K562 (cell line): Measurements from ENCODE around the gene PLCB3. TPM values are rescaled to one million over a fixed set of nuclear protein-coding genes. Genes with fewer than 3 reads are reported as not detected.

ENCODE experiments used
- CREB3L1 ChIP-seq: fragments of 450-650 bp; IDR thresholded peaks from 2 replicates; pipeline ENCODE4 v1.6.1; 2014; ENCODE audit warnings: low read depth, mild to moderate bottlenecking, moderate library complexity, borderline replicate concordance
- DDX20 ChIP-seq: fragments of 450-650 bp; IDR thresholded peaks from 2 replicates; pipeline ENCODE4 v1.6.1; 2016; ENCODE audit warnings: missing genetic modification characterization, low read depth, mild to moderate bottlenecking, missing compliant biosample characterization, moderate library complexity
- MYNN ChIP-seq, 2 experiments: sonication (generic); formaldehyde crosslinking in 1 of 2; IDR thresholded peaks; 2 replicates each; pipeline versions ENCODE4 v1.5.0 to v1.6.1; 2016 to 2020; ENCODE audit warnings: antibody characterized with exemption in 1 of 2, missing genetic modification reagents in 1 of 2
- NR2C2 ChIP-seq, 2 experiments: fragments of 200-800 bp in 1 of 2; sonication (Bioruptor generic) in 1 of 2; sonication (generic) in 1 of 2; formaldehyde crosslinking in 1 of 2; IDR thresholded peaks; 2 replicates each; pipeline versions ENCODE4 v1.6.1 to v1.8.0; 2016 to 2022; ENCODE audit warnings: mild to moderate bottlenecking in 1 of 2, missing compliant biosample characterization in 1 of 2, missing genetic modification characterization in 1 of 2, missing genetic modification reagents in 1 of 2
- OTX1 ChIP-seq: fragments of 450-650 bp; formaldehyde crosslinking; IDR thresholded peaks from 2 replicates; pipeline ENCODE4 v1.4.0; 2022; ENCODE audit warnings: mild to moderate bottlenecking
- REST ChIP-seq, 2 experiments: fragments of 450-650 bp; formaldehyde crosslinking in 1 of 2; IDR thresholded peaks; 2 replicates each; pipeline versions ENCODE4 v1.4.0 to v1.6.1; 2014 to 2020; ENCODE audit warnings: mild to moderate bottlenecking in 2 of 2, borderline replicate concordance in 1 of 2, low read depth in 1 of 2
- SIX5 ChIP-seq, 2 experiments: IDR thresholded peaks; 2 replicates each; pipeline ENCODE4 v1.6.1; 2011; ENCODE audit warnings: low read length in 2 of 2, borderline replicate concordance in 1 of 2, low read depth in 1 of 2, mild to moderate bottlenecking in 1 of 2, moderate library complexity in 1 of 2; ENCODE audit not compliant: insufficient read depth in 1 of 2
- TEAD1 ChIP-seq, 2 experiments: fragments of 450-650 bp in 1 of 2; sonication (generic) in 1 of 2; formaldehyde crosslinking; IDR thresholded peaks; 2 replicates each; pipeline versions ENCODE4 v1.4.0 to v1.8.0; 2020 to 2022; ENCODE audit warnings: mild to moderate bottlenecking in 2 of 2, missing genetic modification reagents in 1 of 2
- TRIM25 ChIP-seq: fragments of 450-650 bp; IDR thresholded peaks from 2 replicates; pipeline ENCODE4 v1.7.0; 2016; ENCODE audit warnings: borderline replicate concordance
- USF1 ChIP-seq: sonication (generic); formaldehyde crosslinking; IDR thresholded peaks from 2 replicates; pipeline ENCODE4 v1.9.0; 2022; ENCODE audit warnings: mild to moderate bottlenecking, missing genetic modification reagents
- ZNF175 ChIP-seq: fragments of 200-800 bp; sonication (Bioruptor generic); IDR thresholded peaks from 2 replicates; pipeline ENCODE4 v1.6.1; 2016; ENCODE audit warnings: low read depth, mild to moderate bottlenecking, missing genetic modification characterization, missing compliant biosample characterization
- ZNF184 ChIP-seq: sonication (generic); formaldehyde crosslinking; IDR thresholded peaks from 2 replicates; pipeline ENCODE4 v1.5.0; 2020; ENCODE audit warnings: missing genetic modification reagents
- polyA plus RNA-seq, 8 experiments: library from polyadenylated mRNA; depleted of rRNA in 4 of 8; stranded (reverse) in 5 of 8; unstranded in 3 of 8; fragments of >200 nt; fragmentation: Nextera tagmentation in 2 of 8; fragmentation: Illumina TruSeq in 1 of 8; extraction: Ambion mirVana in 2 of 8; extraction: Trizol in 1 of 8; gene quantifications; 2 replicates each; pipeline versions ENCODE4 v1.2.1 to v1.2.3, GENCODE V29; 2011 to 2014; ENCODE audit warnings: inconsistent platforms in 1 of 8, missing spikeins in 1 of 8
- total RNA-seq, 7 experiments: library from RNA; depleted of rRNA in 6 of 7; stranded (reverse); fragments of >200 nt in 6 of 7; fragmentation: Illumina TruSeq in 2 of 7; extraction: Trizol in 2 of 7; gene quantifications; 2 replicates each; pipeline versions ENCODE4 v1.2.1 to v1.2.3, GENCODE V29; 2011 to 2021; ENCODE audit warnings: low replicate concordance in 1 of 7

PLCB3 gene
- total and polyA plus RNA-seq, 9 of the 15 experiments (the other 6 are each of a cell fraction or from before 2014, with no cell fraction given) = 0.31 to 44.8 (median 14.6) TPM

- TF ChIP-seq REST (IDR thresholded peaks at IDR 0.05; ENCODE audit: borderline replicate concordance) (peak; percentile 20; the same call in 1 of the 2 replicates), REST (CRISPR knock-in tag; IDR thresholded peaks at IDR 0.05; ENCODE audit: low read depth) (no peak), OTX1 (CRISPR knock-in tag) (no peak), ZNF175 (CRISPR knock-in tag) (no peak), USF1 (peak; percentile 79), NR2C2 (CRISPR knock-in tag; IDR thresholded peaks at IDR 0.05) (peak; percentile 97), NR2C2 (tag; IDR thresholded peaks at IDR 0.05) (peak; percentile 99), DDX20 (tag) (no peak), CREB3L1 (no peak), TRIM25 (no peak), ZNF184 (CRISPR knock-in tag) (no peak), TEAD1 (CRISPR knock-in tag; IDR thresholded peaks at IDR 0.05) (no peak), SIX5 (IDR thresholded peaks at IDR 0.05; ENCODE audit: borderline replicate concordance in 1 of 2, insufficient read depth in 1 of 2, low read depth in 1 of 2, low read length in 2 of 2) (no peak), MYNN (IDR thresholded peaks at IDR 0.05) (no peak), MYNN (CRISPR knock-in tag; IDR thresholded peaks at IDR 0.05) (no peak)
Observed at GRCh38 chr11:64305691-64306562, 54.6 kb downstream of the PLCB3 start (continued).
